ENCODE data around the gene LINGO3.

LINGO3 gene

GRCh38 chr19:2333807-2334211, 25.9 kb upstream of the LINGO3 start:
- H3K4me3 Mint-ChIP-seq: peak overlapping the region; percentile 7
- no peak for TF ChIP-seq CTCF (IDR thresholded peaks at IDR 0.05)

GRCh38 chr19:2333027-2333806, 25.3 kb upstream of the LINGO3 start:
- Mint-ChIP-seq H3K4me3 (peak overlapping the region; percentile 7), H3K36me3 (ENCODE audit: low read depth) (peaks cover 9% of the 10 kb centered on the region), H3K27ac (peak overlapping the region; percentile 75), H3K27me3 (ENCODE audit: low read depth, poor library complexity) (peaks cover 2% of the 10 kb centered on the region), H3K4me1 (peaks cover 71% of the 10 kb centered on the region), H3K9me3 (no peaks in the 10 kb centered on the region)
- no peak for DNase-seq
- TF ChIP-seq CTCF (IDR thresholded peaks at IDR 0.05): no peak

More at GRCh38 chr19:2333807-2334211, 25.9 kb upstream of the LINGO3 start:
- Mint-ChIP-seq H3K9me3 (no peaks in the 10 kb centered on the region), H3K27me3 (ENCODE audit: low read depth, poor library complexity) (peaks cover 2% of the 10 kb centered on the region), H3K4me1 (peaks cover 68% of the 10 kb centered on the region), H3K36me3 (ENCODE audit: low read depth) (peaks cover 9% of the 10 kb centered on the region), H3K27ac (peak overlapping the region; percentile 75)
- no peak for DNase-seq

GRCh38 chr19:2332341-2333026, 24.5 kb upstream of the LINGO3 start:
- peaks cover 9% of the 10 kb centered on the region for H3K36me3 Mint-ChIP-seq (ENCODE audit: low read depth)
- peaks cover 73% of the 10 kb centered on the region for H3K4me1 Mint-ChIP-seq
- peak overlapping the region; percentile 18 for H3K4me3 Mint-ChIP-seq
- H3K9me3 Mint-ChIP-seq: no peaks in the 10 kb centered on the region
- no peak overlapping the region for H3K27ac Mint-ChIP-seq
- peaks cover 2% of the 10 kb centered on the region for H3K27me3 Mint-ChIP-seq (ENCODE audit: low read depth, poor library complexity)
- no peak for DNase-seq
- TF ChIP-seq CTCF (IDR thresholded peaks at IDR 0.05): no peak

GRCh38 chr19:2331601-2332246, 23.8 kb upstream of the LINGO3 start:
- TF ChIP-seq CTCF (IDR thresholded peaks at IDR 0.05): no peak
- Mint-ChIP-seq H3K27me3 (ENCODE audit: low read depth, poor library complexity) (peaks cover under 1% of the 10 kb centered on the region), H3K4me1 (peaks cover 73% of the 10 kb centered on the region), H3K36me3 (ENCODE audit: low read depth) (peaks cover 9% of the 10 kb centered on the region), H3K9me3 (no peaks in the 10 kb centered on the region), H3K27ac (peak overlapping the region; percentile 97), H3K4me3 (peak overlapping the region; percentile 94)
- DNase-seq: no peak

- Mint-ChIP-seq H3K36me3 (ENCODE audit: low read depth) (peaks cover 10% of the 10 kb centered on the region), H3K4me3 (peak overlapping the region; percentile 94), H3K9me3 (no peaks in the 10 kb centered on the region), H3K27ac (peak overlapping the region; percentile 97), H3K27me3 (ENCODE audit: low read depth, poor library complexity) (no peaks in the 10 kb centered on the region), H3K4me1 (peaks cover 73% of the 10 kb centered on the region)
- DNase-seq: peak; percentile 54
- TF ChIP-seq CTCF (IDR thresholded peaks at IDR 0.05): no peak
Measured at GRCh38 chr19:2330632-2331284, 22.8 kb upstream of the LINGO3 start.

All from nephron progenitor cell (in vitro differentiated cells).